IMR-90 (cell line): Measurements from ENCODE around the gene FOXO6. TPM values are rescaled to one million over a fixed set of nuclear protein-coding genes. Genes with fewer than 3 reads are reported as not detected.

Source experiments
- ATAC-seq: fragments of 200-7000 bp; cut with Tn5 transposase; 2 replicates; pipeline ENCODE4 v1.9.1; 2020; ENCODE audit warnings: low read depth, mild to moderate bottlenecking, moderate library complexity
- BruUV-seq: library from RNA; stranded (reverse); fragments of 400-500 nt; replicated peaks from 2 replicates; lab custom pipeline; 2021; lab: Mats Ljungman, UMichigan
- CTCF ChIA-PET: fragments of 300-600 bp; formaldehyde crosslinking; extraction: SDS; loops from one replicate; lab custom pipeline; 2021; ENCODE audit warnings: antibody characterized with exemption; lab: Yijun Ruan, JAX
- POLR2A ChIA-PET: fragments of 300-600 bp; sonication (Branson Sonifier 250); formaldehyde crosslinking; loops from one replicate; lab custom pipeline; 2022; ENCODE audit warnings: antibody characterized with exemption; ENCODE audit not compliant: unreplicated experiment; lab: Charles Lee
- DNase-seq: peaks from one replicate; pipeline ENCODE4 v3.0.0; 2013
- H2AFZ ChIP-seq: replicated peaks from 2 replicates; pipeline ENCODE3; 2013; ENCODE audit warnings: low read length, mild to moderate bottlenecking; ENCODE audit not compliant: poor library complexity
- H2AK5ac ChIP-seq: 2 replicates; pipeline ENCODE4 v1.6.1; 2013; ENCODE audit warnings: low read depth, low read length, inconsistent platforms
- H2AK9ac ChIP-seq: replicated peaks from 2 replicates; pipeline ENCODE3; 2013; ENCODE audit warnings: mild to moderate bottlenecking, low read depth, low read length, moderate library complexity; ENCODE audit not compliant: poor library complexity
- H2BK120ac ChIP-seq: 2 replicates; pipeline ENCODE4 v1.6.1; 2013; ENCODE audit warnings: low read depth, low read length, inconsistent platforms
- H2BK15ac ChIP-seq: 3 replicates; pipeline ENCODE4 v1.6.1; 2013; ENCODE audit warnings: low read depth, low read length, inconsistent platforms
- H2BK20ac ChIP-seq: 2 replicates; pipeline ENCODE4 v1.6.1; 2013; ENCODE audit warnings: low read depth, mild to moderate bottlenecking, inconsistent platforms, low read length, moderate library complexity
- H2BK5ac ChIP-seq: 2 replicates; pipeline ENCODE4 v1.6.1; 2013; ENCODE audit warnings: mild to moderate bottlenecking, low read depth, low read length, inconsistent platforms; ENCODE audit not compliant: poor library complexity, severe bottlenecking
- H3K14ac ChIP-seq: replicated peaks from 2 replicates; pipeline ENCODE4 v1.6.1; 2013; ENCODE audit warnings: low read depth, low read length, inconsistent platforms
- H3K18ac ChIP-seq: 2 replicates; pipeline ENCODE4 v1.6.1; 2013; ENCODE audit warnings: low read depth, low read length, control low read depth
- H3K23ac ChIP-seq: 2 replicates; pipeline ENCODE4 v1.6.1; 2013; ENCODE audit warnings: low read depth, low read length, inconsistent platforms
- H3K27ac ChIP-seq: 2 replicates; pipeline ENCODE4 v1.5.1; 2013; ENCODE audit warnings: mild to moderate bottlenecking, control low read depth, low read length; ENCODE audit not compliant: insufficient read depth
- H3K27me3 ChIP-seq: 2 replicates; pipeline ENCODE4 v1.6.1; 2013; ENCODE audit warnings: low read length; ENCODE audit not compliant: control insufficient read depth, insufficient read depth
- H3K36me3 ChIP-seq: 2 replicates; pipeline ENCODE4 v1.6.1; 2013; ENCODE audit warnings: low read length, mixed read lengths; ENCODE audit not compliant: control insufficient read depth, insufficient read depth
- H3K4ac ChIP-seq: 2 replicates; pipeline ENCODE4 v1.6.1; 2013; ENCODE audit warnings: low read depth, low read length, inconsistent platforms
- H3K4me1 ChIP-seq: 2 replicates; pipeline ENCODE4 v1.6.1; 2013; ENCODE audit warnings: low read length, mixed read lengths; ENCODE audit not compliant: control insufficient read depth, insufficient read depth
- H3K4me2 ChIP-seq: 2 replicates; pipeline ENCODE4 v1.6.1; 2013; ENCODE audit warnings: low read depth, mild to moderate bottlenecking, control low read depth, low read length, moderate library complexity
- H3K4me3 ChIP-seq: 2 replicates; pipeline ENCODE4 v1.5.1; 2013; ENCODE audit warnings: low read depth, mild to moderate bottlenecking, control low read depth, low read length, moderate library complexity; ENCODE audit not compliant: insufficient read depth
- H3K56ac ChIP-seq: 2 replicates; pipeline ENCODE4 v1.6.1; 2013; ENCODE audit warnings: low read length, inconsistent platforms; ENCODE audit not compliant: insufficient read depth; ENCODE audit errors: extremely low read depth
- H3K79me1 ChIP-seq, 2 experiments: 2 replicates each; pipeline ENCODE4 v1.6.1; 2013; ENCODE audit warnings: low read length in 2 of 2, inconsistent platforms in 1 of 2, low read depth in 1 of 2
- H3K9ac ChIP-seq: 2 replicates; pipeline ENCODE4 v1.6.1; 2013; ENCODE audit warnings: low read depth, low read length, control low read depth
- H3K9me1 ChIP-seq: 2 replicates; pipeline ENCODE4 v1.6.1; 2013; ENCODE audit warnings: low read length, inconsistent platforms; ENCODE audit not compliant: insufficient read depth
- H3K9me3 ChIP-seq: 2 replicates; pipeline ENCODE4 v1.6.1; 2013; ENCODE audit warnings: low read length; ENCODE audit not compliant: control insufficient read depth, insufficient read depth
- H4K20me1 ChIP-seq: 2 replicates; pipeline ENCODE4 v1.6.1; 2013; ENCODE audit warnings: low read length, inconsistent platforms; ENCODE audit not compliant: insufficient read depth
- H4K5ac ChIP-seq: 2 replicates; pipeline ENCODE4 v1.6.1; 2013; ENCODE audit warnings: mild to moderate bottlenecking, low read depth, low read length, control low read depth
- H4K8ac ChIP-seq, 2 experiments: 2 replicates each; pipeline ENCODE4 v1.6.1; 2013; ENCODE audit warnings: low read depth in 2 of 2, low read length in 2 of 2, control low read depth in 1 of 2, inconsistent platforms in 1 of 2
- H4K91ac ChIP-seq: 2 replicates; pipeline ENCODE4 v1.6.1; 2013; ENCODE audit warnings: low read depth, low read length, inconsistent platforms; ENCODE audit not compliant: insufficient read depth
- BHLHE40 ChIP-seq: fragments of 150-350 bp; IDR thresholded peaks from 2 replicates; pipeline ENCODE4 v1.6.1; 2016; ENCODE audit warnings: mild to moderate bottlenecking, low read depth, low read length
- CEBPB ChIP-seq: IDR thresholded peaks from 2 replicates; pipeline ENCODE4 v1.6.1; 2012; ENCODE audit warnings: low read depth, low read length, improper control_type of control experiment
- CHD1 ChIP-seq: IDR thresholded peaks from 2 replicates; pipeline ENCODE4 v1.6.1; 2012; ENCODE audit warnings: low read depth, low read length, improper control_type of control experiment
- CTCF ChIP-seq: conservative IDR thresholded peaks from 2 replicates; pipeline ENCODE4 v1.5.1; 2012; ENCODE audit warnings: mild to moderate bottlenecking, low read depth, low read length, improper control_type of control experiment
- ELK1 ChIP-seq: fragments of 150-350 bp; IDR thresholded peaks from 2 replicates; pipeline ENCODE4 v1.6.1; 2016; ENCODE audit warnings: low read depth, mild to moderate bottlenecking, low read length, moderate library complexity, borderline replicate concordance
- FOS ChIP-seq: fragments of 150-350 bp; IDR thresholded peaks from 2 replicates; pipeline ENCODE4 v1.6.1; 2016; ENCODE audit warnings: low read depth, low read length
- MAFK ChIP-seq: IDR thresholded peaks from 2 replicates; pipeline ENCODE4 v1.6.1; 2012; ENCODE audit warnings: low read depth, low read length, improper control_type of control experiment
- MXI1 ChIP-seq: IDR thresholded peaks from 2 replicates; pipeline ENCODE4 v1.6.1; 2012; ENCODE audit warnings: low read depth, mild to moderate bottlenecking, low read length, moderate library complexity, borderline replicate concordance
- NFE2L2 ChIP-seq: fragments of 150-350 bp; IDR thresholded peaks from 2 replicates; pipeline ENCODE4 v1.6.1; 2016; ENCODE audit warnings: low read depth, mild to moderate bottlenecking, low read length
- POLR2A ChIP-seq: IDR thresholded peaks from 2 replicates; pipeline ENCODE4 v1.6.1; 2012; ENCODE audit warnings: mild to moderate bottlenecking, low read depth, low read length
- RAD21 ChIP-seq: IDR thresholded peaks from 2 replicates; pipeline ENCODE4 v1.6.1; 2012; ENCODE audit warnings: low read length, improper control_type of control experiment
- RFX5 ChIP-seq: IDR thresholded peaks from 2 replicates; pipeline ENCODE4 v1.8.0; 2012; ENCODE audit warnings: low read depth, mild to moderate bottlenecking, low read length, moderate library complexity
- SMC3 ChIP-seq: fragments of 150-350 bp; IDR thresholded peaks from 2 replicates; pipeline ENCODE4 v1.6.1; 2016; ENCODE audit warnings: low read depth, mild to moderate bottlenecking, antibody characterized with exemption, low read length, moderate library complexity
- USF2 ChIP-seq: fragments of 150-350 bp; IDR thresholded peaks from 2 replicates; pipeline ENCODE4 v1.6.1; 2017; ENCODE audit warnings: mild to moderate bottlenecking, antibody characterized with exemption, low read length, low read depth
- WGBS, 2 experiments: methylation state at CpG; one replicate each; pipeline versions ENCODE4 v1.1.5 to v1.1.7; 2013; ENCODE audit warnings: missing lambda C conversion rate in 2 of 2; ENCODE audit not compliant: insufficient read length in 1 of 2; ENCODE audit errors: extremely low coverage in 2 of 2; 5-methylcytosine and 5-hydroxymethylcytosine counted together
- dilution Hi-C: fragments of 300-500 bp; cut with HindIII; formaldehyde crosslinking; loops from one replicate; pipeline ENCODE4 v1.14.3; 2018; ENCODE audit warnings: low sequenced_read_pairs; ENCODE audit not compliant: unreplicated experiment
- in situ Hi-C: fragments of 300-500 bp; cut with MboI; formaldehyde crosslinking; loops from 3 replicates; pipeline ENCODE4 v1.14.3; 2019; ENCODE audit warnings: low sequenced_read_pairs, inconsistent platforms, mixed read lengths
- intact Hi-C: fragments of 100-400 bp; cut with micrococcal nuclease; formaldehyde crosslinking; loops from 2 replicates; pipeline ENCODE4 v1.10.0; 2022
- polyA plus RNA-seq, 3 experiments: library from polyadenylated mRNA; depleted of rRNA; stranded (reverse); fragments of >200 nt; gene quantifications; 2 replicates each; pipeline ENCODE4 v1.2.3, GENCODE V29; 2012; ENCODE audit warnings: low replicate concordance in 1 of 3
- total RNA-seq: library from RNA; depleted of rRNA; stranded (reverse); fragments of >200 nt; gene quantifications from 2 replicates; pipeline ENCODE4 v1.2.3, GENCODE V29; 2012

The FOXO6 gene
- total and polyA plus RNA-seq, 2 of the 4 experiments (the other 2 are of a cell fraction), result not detected

GRCh38 chr1:41397753-41398330, 36.6 kb downstream of the FOXO6 start:
- no peak overlapping the region for H2AK5ac ChIP-seq
- no peak overlapping the region for H4K91ac ChIP-seq
- H2AFZ ChIP-seq, result no peak overlapping the region
- 67% methylated on average over 1 of the region's 3 CpGs; no CpG with 5 or more reads in 1 of the 2 experiments for WGBS, 2 experiments
- no peak for ATAC-seq
- H3K27me3 ChIP-seq, result peaks cover 65% of the 10 kb centered on the region
- H2BK15ac ChIP-seq, result no peak overlapping the region
- H4K5ac ChIP-seq, result no peak overlapping the region
- H3K4me3 ChIP-seq, result no peak overlapping the region
- H4K8ac ChIP-seq, result no peak overlapping the region
- H3K14ac ChIP-seq, result no peak overlapping the region
- no peaks in the 10 kb centered on the region for H3K36me3 ChIP-seq
- no peaks in the 10 kb centered on the region for H3K9me1 ChIP-seq
- H3K27ac ChIP-seq, result no peak overlapping the region
- no peak overlapping the region for H3K56ac ChIP-seq
- BruUV-seq, result no TSS peak
- no peak overlapping the region for H3K18ac ChIP-seq
- no peak overlapping the region for H3K9ac ChIP-seq
- H3K23ac ChIP-seq, result no peak overlapping the region
- H3K79me1 ChIP-seq, result no peaks in the 10 kb centered on the region
- H2BK20ac ChIP-seq, result no peak overlapping the region
- DNase-seq, result no peak
- in situ Hi-C loops, result no loop called here
- TF ChIP-seq ELK1 (no peak), NFE2L2 (no peak), SMC3 (no peak), BHLHE40 (no peak), CTCF (no peak), USF2 (no peak), MXI1 (no peak), RAD21 (no peak), RFX5 (no peak), POLR2A (no peak), CEBPB (no peak), MAFK (no peak), CHD1 (no peak), FOS (no peak)
- H4K20me1 ChIP-seq, result no peaks in the 10 kb centered on the region
- POLR2A ChIA-PET, result no interaction called here
- peaks cover 3% of the 10 kb centered on the region for H3K9me3 ChIP-seq
- no peak overlapping the region for H3K4me2 ChIP-seq
- no peak overlapping the region for H3K4ac ChIP-seq
- H2BK5ac ChIP-seq, result no peak overlapping the region
- no peak overlapping the region for H2AK9ac ChIP-seq
- intact Hi-C loops, result no loop called here
- H2BK120ac ChIP-seq, result no peak overlapping the region
- CTCF ChIA-PET, result no interaction called here
- dilution Hi-C loops, result no loop called here
- H3K4me1 ChIP-seq, result no peaks in the 10 kb centered on the region
